BLaER1 treated with 17β-estradiol and CSF1 and Interleukin-3, amounts not matched to agents 10 nM and 100 nM (cell line): ENCODE measurements around the gene ERCC5.

Experiments
- H3K27ac ChIP-seq, 11 experiments: shearing (Covaris generic); formaldehyde crosslinking; 2 replicates each; pipeline ENCODE4 v1.8.1; 2022
- H3K27me3 ChIP-seq, 11 experiments: shearing (Covaris generic); formaldehyde crosslinking; 2 replicates each; pipeline ENCODE4 v1.8.1; 2022
- H3K36me3 ChIP-seq, 11 experiments: shearing (Covaris generic); formaldehyde crosslinking; 2 replicates each; pipeline ENCODE4 v1.8.1; 2022
- H3K4me1 ChIP-seq, 10 experiments: shearing (Covaris generic); formaldehyde crosslinking; 2 replicates each; pipeline ENCODE4 v1.8.1; 2022
- H3K4me2 ChIP-seq, 11 experiments: shearing (Covaris generic); formaldehyde crosslinking; 2 replicates each; pipeline ENCODE4 v1.8.1; 2022
- H3K4me3 ChIP-seq, 10 experiments: shearing (Covaris generic); formaldehyde crosslinking; 2 replicates each; pipeline ENCODE4 v1.8.1; 2022
- H3K9ac ChIP-seq, 11 experiments: shearing (Covaris generic); formaldehyde crosslinking; 2 replicates each; pipeline ENCODE4 v1.8.1; 2022
- H3K9me3 ChIP-seq, 11 experiments: shearing (Covaris generic); formaldehyde crosslinking; replicated peaks in 1 of 11; 2 replicates each; pipeline ENCODE4 v1.8.1; 2022
- H4K20me1 ChIP-seq, 11 experiments: shearing (Covaris generic); formaldehyde crosslinking; 2 replicates each; pipeline ENCODE4 v1.8.1; 2022
- Cebpa-rat ChIP-seq, 11 experiments: shearing (Covaris generic); IDR thresholded peaks; 2 replicates each; pipeline ENCODE4 v1.8.1; 2022

The ERCC5 gene

GRCh38 chr13:102845630-102846260 is at the start of gene ERCC5:
ERCC5 (plus strand) TSS chr13:102846032; CDS start chr13:102846267, 235 bp downstream.
- H3K4me3 ChIP-seq, result peak within 1 kb of the TSS; percentile 81 to 99 (median 95)
- peak within 1 kb of the TSS; percentile 87 to 95 (median 89) for H3K4me2 ChIP-seq
- TF ChIP-seq Cebpa-rat (IDR thresholded peaks at IDR 0.05), result no peak
- H3K4me1 ChIP-seq, result peaks cover 20 to 41% (median 36%) of the 10 kb centered on the region in 10 experiments
- no peaks in the 10 kb centered on the region for H3K9me3 ChIP-seq
- peaks cover 7 to 32% (median 16%) of the 10 kb centered on the region in 11 experiments; a peak in 16 of 22 replicates for H4K20me1 ChIP-seq
- no peaks in the 10 kb centered on the region for H3K27me3 ChIP-seq
- H3K27ac ChIP-seq, result peak within 1 kb of the TSS; percentile 87 to 99 (median 96)
- peaks cover 0 to 12% (median 7%) of the 10 kb centered on the region in 11 experiments; a peak in 6 of 22 replicates for H3K36me3 ChIP-seq
- H3K9ac ChIP-seq, result peak within 1 kb of the TSS; percentile 91 to 99 (median 96)

GRCh38 chr13:102798581-102799425 is 47.0 kb upstream of the ERCC5 start, which contains the start of the genes BIVM and POGLUT2:
BIVM (plus strand) TSS chr13:102799119; CDS start chr13:102807268, 8,149 bp downstream.
POGLUT2 (minus strand) TSS chr13:102798976; CDS start chr13:102798670, 306 bp downstream.
- H4K20me1 ChIP-seq, result no peaks in the 10 kb centered on the region
- H3K4me2 ChIP-seq, result peak within 1 kb of the TSS; percentile 76 to 87 (median 83)
- no peak for TF ChIP-seq Cebpa-rat (IDR thresholded peaks at IDR 0.05)
- peaks cover 24 to 29% (median 25%) of the 10 kb centered on the region in 11 experiments for H3K9me3 ChIP-seq
- H3K4me1 ChIP-seq, result peaks cover 0 to 9% (median 0%) of the 10 kb centered on the region in 10 experiments; a peak in 4 of 20 replicates
- peak within 1 kb of the TSS; percentile 67 to 83 (median 78); a peak in 21 of 22 replicates for H3K9ac ChIP-seq
- H3K27ac ChIP-seq, result peak within 1 kb of the TSS in 10 of 11 experiments; percentile 52 to 74 (median 64); a peak in 21 of 22 replicates
- peak within 1 kb of the TSS; percentile 60 to 74 (median 67) for H3K4me3 ChIP-seq
- H3K27me3 ChIP-seq, result peaks cover 27 to 51% (median 43%) of the 10 kb centered on the region in 11 experiments
- no peaks in the 10 kb centered on the region for H3K36me3 ChIP-seq

- Histone ChIP-seq H3K36me3 (no peaks in the 10 kb centered on the region), H3K9ac (peak overlapping the region; percentile 67 to 83 (median 78); a peak in 21 of 22 replicates), H3K4me3 (peak overlapping the region; percentile 60 to 74 (median 67)), H3K4me1 (peaks cover 0 to 9% (median 0%) of the 10 kb centered on the region in 10 experiments; a peak in 4 of 20 replicates), H3K27ac (peak overlapping the region in 10 of 11 experiments; percentile 52 to 74 (median 64); a peak in 21 of 22 replicates), H3K4me2 (peak overlapping the region; percentile 76 to 87 (median 83)), H4K20me1 (no peaks in the 10 kb centered on the region), H3K9me3 (peaks cover 24 to 29% (median 25%) of the 10 kb centered on the region in 11 experiments), H3K27me3 (peaks cover 27 to 51% (median 43%) of the 10 kb centered on the region in 11 experiments)
- no peak for TF ChIP-seq Cebpa-rat (IDR thresholded peaks at IDR 0.05)
Observed at GRCh38 chr13:102799426-102800144, 46.2 kb upstream of the ERCC5 start.

- H3K4me3 ChIP-seq, result peak overlapping the region; percentile 60 to 74 (median 67)
- H3K9ac ChIP-seq, result peak overlapping the region; percentile 67 to 83 (median 78)
- H3K27me3 ChIP-seq, result peaks cover 27 to 51% (median 43%) of the 10 kb centered on the region in 11 experiments
- peak overlapping the region; percentile 76 to 87 (median 83) for H3K4me2 ChIP-seq
- peaks cover 24 to 32% (median 25%) of the 10 kb centered on the region in 11 experiments for H3K9me3 ChIP-seq
- H3K4me1 ChIP-seq, result peaks cover 0 to 9% (median 0%) of the 10 kb centered on the region in 10 experiments; a peak in 4 of 20 replicates
- no peaks in the 10 kb centered on the region for H4K20me1 ChIP-seq
- H3K27ac ChIP-seq, result peak overlapping the region; percentile 22 to 74 (median 66); a peak in 21 of 22 replicates
- TF ChIP-seq Cebpa-rat (IDR thresholded peaks at IDR 0.05), result no peak
- H3K36me3 ChIP-seq, result no peaks in the 10 kb centered on the region
Observed at GRCh38 chr13:102800145-102801041, 45.4 kb upstream of the ERCC5 start.

GRCh38 chr13:102805680-102806079 is 40.2 kb upstream of the ERCC5 start:
- Histone ChIP-seq H3K9ac (no peak overlapping the region), H3K27me3 (peaks cover 0 to 12% (median 5%) of the 10 kb centered on the region in 11 experiments; a peak in 20 of 22 replicates), H3K9me3 (peaks cover 2 to 16% (median 10%) of the 10 kb centered on the region in 11 experiments; a peak in 19 of 22 replicates), H3K36me3 (peaks cover 0 to 2% (median 0%) of the 10 kb centered on the region in 11 experiments; a peak in 6 of 22 replicates), H3K4me2 (no peak overlapping the region), H3K4me1 (peaks cover 0 to 7% (median 0%) of the 10 kb centered on the region in 10 experiments; a peak in 2 of 20 replicates), H3K27ac (no peak overlapping the region), H3K4me3 (no peak overlapping the region), H4K20me1 (no peaks in the 10 kb centered on the region)
- no peak for TF ChIP-seq Cebpa-rat (IDR thresholded peaks at IDR 0.05)

GRCh38 chr13:102807699-102808098 is 38.1 kb upstream of the ERCC5 start:
- Histone ChIP-seq H3K36me3 (peaks cover 0 to 7% (median 0%) of the 10 kb centered on the region in 11 experiments; a peak in 8 of 22 replicates), H3K4me2 (no peak overlapping the region), H4K20me1 (no peaks in the 10 kb centered on the region), H3K9ac (no peak overlapping the region), H3K27ac (no peak overlapping the region), H3K9me3 (peaks cover 8 to 24% (median 20%) of the 10 kb centered on the region in 11 experiments; a peak in 16 of 22 replicates), H3K27me3 (no peaks in the 10 kb centered on the region), H3K4me1 (no peaks in the 10 kb centered on the region; a peak in 1 of 20 replicates), H3K4me3 (no peak overlapping the region)
- TF ChIP-seq Cebpa-rat (IDR thresholded peaks at IDR 0.05), result no peak

GRCh38 chr13:102812611-102813287 is 33.1 kb upstream of the ERCC5 start:
- Histone ChIP-seq H3K27me3 (no peaks in the 10 kb centered on the region), H4K20me1 (no peaks in the 10 kb centered on the region), H3K4me1 (no peaks in the 10 kb centered on the region; a peak in 1 of 20 replicates), H3K4me3 (no peak overlapping the region), H3K9ac (no peak overlapping the region), H3K9me3 (peaks cover 8 to 24% (median 17%) of the 10 kb centered on the region in 11 experiments; a peak in 16 of 22 replicates), H3K36me3 (peaks cover 0 to 7% (median 0%) of the 10 kb centered on the region in 11 experiments; a peak in 8 of 22 replicates), H3K27ac (no peak overlapping the region), H3K4me2 (no peak overlapping the region)
- TF ChIP-seq Cebpa-rat (IDR thresholded peaks at IDR 0.05), result no peak
